ENCODE results near the gene ACY1. TPM values are rescaled to one million over a fixed set of nuclear protein-coding genes. Genes with fewer than 3 reads are reported as not detected.

ACY1 gene
- polyA plus RNA-seq, 1 donor, result 269 TPM

DNA sequence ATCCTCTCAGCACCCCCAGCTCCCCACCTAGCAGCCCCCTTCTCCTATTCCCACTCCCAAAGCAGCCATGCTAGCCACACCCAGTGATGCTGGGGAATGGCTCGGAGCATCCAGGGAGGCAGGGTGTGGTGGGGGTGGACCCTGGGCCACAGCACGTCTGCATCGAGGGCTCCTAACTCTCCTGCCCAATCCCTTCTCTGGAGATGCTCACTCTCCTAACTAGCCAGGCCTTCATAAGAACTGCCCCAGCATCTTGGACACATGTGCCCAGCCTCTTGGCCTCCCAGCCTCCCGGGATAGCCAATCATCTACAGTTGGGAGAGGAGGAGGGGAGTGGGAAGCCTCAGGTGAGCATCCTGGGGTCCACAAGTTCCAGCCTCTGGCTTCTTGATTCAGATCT, 18.8 kb upstream of the ACY1 start:
- no CpG with 5 or more reads among the region's 4 CpGs for WGBS (ENCODE audit: insufficient coverage, low lambda C conversion rate)
- Histone ChIP-seq H3K4me3 (ENCODE audit: low read length) (no peak overlapping the region), H3K9me3 (ENCODE audit: control insufficient read depth, low read depth, low read length) (no peaks in the 10 kb centered on the region), H3K27me3 (ENCODE audit: control insufficient read depth, insufficient read depth, low read length) (no peaks in the 10 kb centered on the region), H3K36me3 (ENCODE audit: control insufficient read depth, insufficient read depth, low read length) (peaks cover 4% of the 10 kb centered on the region), H3K27ac (ENCODE audit: low read length) (no peak overlapping the region), H3K4me1 (ENCODE audit: control insufficient read depth, insufficient read depth, low read length) (peaks cover 30% of the 10 kb centered on the region)
- DNase-seq, result no peak

DNA sequence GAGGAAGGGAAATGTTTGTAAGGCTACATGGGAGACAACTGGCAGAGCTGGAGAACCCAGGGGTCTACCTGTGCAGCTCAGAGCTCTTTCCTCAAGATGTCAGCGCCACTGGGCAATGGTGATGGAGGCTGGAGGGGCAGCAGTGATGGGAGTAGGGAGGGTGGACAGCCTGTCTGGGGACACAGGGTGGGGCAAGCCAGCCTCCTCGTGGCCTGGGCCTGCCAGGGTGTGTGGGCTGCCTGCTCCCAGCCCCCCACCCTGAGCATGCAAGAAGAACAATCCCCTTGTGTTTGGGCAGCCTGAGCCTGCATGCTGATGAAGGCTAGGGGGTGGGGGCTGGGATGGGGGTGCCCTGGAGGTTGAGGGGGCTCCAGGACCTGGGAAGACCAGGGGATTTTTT, 17.3 kb upstream of the ACY1 start:
- Histone ChIP-seq H3K4me3 (ENCODE audit: low read length) (no peak overlapping the region), H3K9me3 (ENCODE audit: control insufficient read depth, low read depth, low read length) (no peaks in the 10 kb centered on the region), H3K27ac (ENCODE audit: low read length) (no peak overlapping the region), H3K4me1 (ENCODE audit: control insufficient read depth, insufficient read depth, low read length) (peaks cover 27% of the 10 kb centered on the region), H3K36me3 (ENCODE audit: control insufficient read depth, insufficient read depth, low read length) (peaks cover under 1% of the 10 kb centered on the region), H3K27me3 (ENCODE audit: control insufficient read depth, insufficient read depth, low read length) (no peaks in the 10 kb centered on the region)
- DNase-seq, result no peak
- WGBS (ENCODE audit: insufficient coverage, low lambda C conversion rate), result no CpG with 5 or more reads among the region's 2 CpGs

DNA sequence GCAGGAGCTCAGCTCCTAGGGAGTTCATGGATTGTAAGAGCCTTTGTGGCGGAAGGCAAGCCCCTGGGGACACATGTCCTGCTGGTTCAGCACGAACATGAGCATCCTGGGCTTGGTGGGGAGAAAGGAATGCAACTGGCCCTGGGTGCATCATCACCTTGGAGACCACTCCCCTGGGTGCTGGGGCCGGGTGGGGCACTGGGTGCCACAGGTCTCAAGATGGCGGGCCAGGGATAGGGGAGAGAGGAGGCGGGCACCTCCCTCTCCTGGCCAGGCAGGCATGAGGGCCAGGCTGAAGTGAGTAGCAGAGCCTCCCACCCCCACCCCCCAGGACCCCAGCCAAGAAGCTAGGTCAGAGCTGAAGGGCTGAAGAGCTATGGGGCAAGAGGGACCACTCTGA, 16.8 kb upstream of the ACY1 start:
- no peak for DNase-seq
- Histone ChIP-seq H3K27ac (ENCODE audit: low read length) (peak overlapping the region; percentile 42), H3K9me3 (ENCODE audit: control insufficient read depth, low read depth, low read length) (no peaks in the 10 kb centered on the region), H3K4me3 (ENCODE audit: low read length) (peak overlapping the region; percentile 61), H3K27me3 (ENCODE audit: control insufficient read depth, insufficient read depth, low read length) (no peaks in the 10 kb centered on the region), H3K36me3 (ENCODE audit: control insufficient read depth, insufficient read depth, low read length) (peaks cover 3% of the 10 kb centered on the region), H3K4me1 (ENCODE audit: control insufficient read depth, insufficient read depth, low read length) (peaks cover 23% of the 10 kb centered on the region)
- WGBS (ENCODE audit: insufficient coverage, low lambda C conversion rate), result no CpG with 5 or more reads among the region's 5 CpGs

DNA sequence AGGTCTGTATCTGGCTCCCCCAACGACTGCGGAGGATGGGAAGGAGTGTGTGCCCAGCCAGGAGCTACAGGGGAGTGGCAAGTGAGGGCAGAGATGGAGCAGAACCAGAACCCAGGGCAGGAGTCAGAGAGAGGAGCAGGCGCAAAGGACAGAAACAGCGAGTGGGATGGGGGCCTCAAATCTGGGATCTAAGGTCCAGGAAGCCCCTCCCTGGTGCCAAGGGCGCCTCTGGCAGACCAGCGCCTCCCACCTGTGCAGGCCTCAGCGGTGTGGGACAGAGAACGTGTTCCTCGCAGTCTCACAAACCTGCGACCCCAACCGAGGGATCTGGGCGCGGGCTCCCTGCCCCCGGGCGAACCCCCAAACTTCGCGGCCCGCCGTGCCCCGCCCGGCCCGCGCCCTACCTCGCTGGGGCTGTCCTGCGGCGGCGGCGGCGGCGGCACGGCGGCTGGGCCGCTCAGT, 16.4 kb upstream of the ACY1 start:
- Histone ChIP-seq H3K27ac (ENCODE audit: low read length) (peak overlapping the region; percentile 42), H3K36me3 (ENCODE audit: control insufficient read depth, insufficient read depth, low read length) (peaks cover 3% of the 10 kb centered on the region), H3K4me3 (ENCODE audit: low read length) (peak overlapping the region; percentile 61), H3K9me3 (ENCODE audit: control insufficient read depth, low read depth, low read length) (no peaks in the 10 kb centered on the region), H3K4me1 (ENCODE audit: control insufficient read depth, insufficient read depth, low read length) (peaks cover 18% of the 10 kb centered on the region), H3K27me3 (ENCODE audit: control insufficient read depth, insufficient read depth, low read length) (no peaks in the 10 kb centered on the region)
- peak in 1 of 2 donors; percentile 23 for DNase-seq
- WGBS (ENCODE audit: insufficient coverage, low lambda C conversion rate), result no CpG with 5 or more reads among the region's 33 CpGs

DNA sequence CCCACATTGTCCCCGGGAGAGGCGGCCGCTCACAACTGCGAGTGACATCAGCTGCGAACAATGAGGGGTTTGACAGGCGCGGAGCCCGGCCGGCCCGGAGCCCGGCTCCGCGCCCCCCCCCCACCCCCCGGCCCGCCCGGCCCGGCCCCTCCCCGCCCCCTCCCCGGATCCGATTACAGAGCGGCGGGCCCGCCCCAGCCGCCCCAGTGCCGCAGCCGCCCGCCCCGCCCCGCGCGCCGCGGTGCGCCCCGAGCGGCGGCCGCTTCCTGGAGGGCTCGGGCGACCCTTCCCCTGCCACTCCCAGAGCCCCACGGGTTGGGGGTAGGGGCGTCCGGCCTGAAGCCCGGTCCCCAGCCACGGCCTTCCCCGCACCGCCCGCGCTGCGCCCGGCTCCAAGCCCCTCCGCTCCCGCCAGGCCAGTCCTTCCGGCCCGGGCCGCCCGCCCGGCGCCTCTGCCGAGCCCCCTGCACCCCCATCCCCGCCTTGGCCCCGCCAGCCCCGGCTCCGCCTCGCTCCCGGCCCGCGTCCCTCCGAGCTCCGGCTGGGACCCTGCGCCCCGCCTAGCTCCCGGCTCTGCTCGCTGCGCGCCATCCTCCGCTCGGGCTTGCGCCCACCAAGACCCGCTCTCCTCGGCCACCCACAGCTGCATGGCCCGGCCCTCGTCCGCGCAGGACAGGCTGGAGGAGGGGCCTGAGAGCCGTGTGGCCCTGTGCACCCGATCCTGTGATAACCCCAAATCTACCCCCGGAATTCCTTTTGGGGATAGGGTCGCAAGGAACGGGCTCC, 15.8 kb upstream of the ACY1 start, which contains the start of gene PCBP4:
PCBP4 (minus strand) TSS at position 71 of the 786 bp plus-strand sequence. CDS start 6,214 bp downstream, outside the sequence.
- no CpG with 5 or more reads among the region's 90 CpGs for WGBS (ENCODE audit: insufficient coverage, low lambda C conversion rate)
- H3K4me1 ChIP-seq (ENCODE audit: control insufficient read depth, insufficient read depth, low read length), result peaks cover 13% of the 10 kb centered on the region

DNA sequence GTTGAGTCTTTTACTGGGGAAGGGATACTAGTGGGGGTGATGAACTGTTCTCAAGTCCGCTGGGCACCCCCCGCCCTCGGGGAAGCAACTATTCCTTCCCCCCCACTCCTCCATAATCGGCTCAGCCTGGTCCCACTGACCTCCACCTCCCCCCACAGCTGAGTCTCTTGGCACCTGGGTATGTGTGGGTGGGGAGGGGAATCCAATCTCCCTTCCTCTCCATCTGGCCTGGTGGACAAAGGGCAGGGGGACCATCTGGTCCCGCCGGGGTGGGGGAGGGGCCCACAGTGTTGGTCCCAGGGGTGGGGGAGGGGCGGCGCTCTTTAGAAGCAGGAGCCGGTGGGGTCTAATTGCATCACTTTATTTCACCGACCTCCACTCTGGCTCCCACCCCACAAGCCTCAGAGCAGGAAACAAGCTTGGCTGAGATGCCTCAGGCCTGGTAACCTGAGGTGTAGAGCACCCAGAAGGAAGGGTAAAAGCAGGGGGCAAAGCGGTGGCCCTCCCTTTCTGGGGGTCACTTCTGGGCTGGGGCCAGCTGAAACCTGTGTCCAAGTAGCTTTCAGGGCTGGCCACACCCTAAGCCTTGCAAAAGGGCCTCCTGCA, 15.1 kb upstream of the ACY1 start:
- Histone ChIP-seq H3K27ac (ENCODE audit: low read length) (peak overlapping the region; percentile 77), H3K27me3 (ENCODE audit: control insufficient read depth, insufficient read depth, low read length) (no peaks in the 10 kb centered on the region), H3K4me1 (ENCODE audit: control insufficient read depth, insufficient read depth, low read length) (peaks cover 11% of the 10 kb centered on the region), H3K36me3 (ENCODE audit: control insufficient read depth, insufficient read depth, low read length) (peaks cover 3% of the 10 kb centered on the region), H3K9me3 (ENCODE audit: control insufficient read depth, low read depth, low read length) (no peaks in the 10 kb centered on the region), H3K4me3 (ENCODE audit: low read length) (peak overlapping the region; percentile 64)
- DNase-seq, result peak; percentile 24 to 52
- WGBS (ENCODE audit: insufficient coverage, low lambda C conversion rate), result no CpG with 5 or more reads among the region's 11 CpGs

More for the DNA sequence above, 15.8 kb upstream of the ACY1 start, which contains the start of gene PCBP4:
- Histone ChIP-seq H3K36me3 (ENCODE audit: control insufficient read depth, insufficient read depth, low read length) (peaks cover 3% of the 10 kb centered on the region), H3K4me3 (ENCODE audit: low read length) (peak within 1 kb of the TSS; percentile 64), H3K27me3 (ENCODE audit: control insufficient read depth, insufficient read depth, low read length) (no peaks in the 10 kb centered on the region), H3K9me3 (ENCODE audit: control insufficient read depth, low read depth, low read length) (no peaks in the 10 kb centered on the region), H3K27ac (ENCODE audit: low read length) (peak within 1 kb of the TSS; percentile 77)
- DNase-seq, result peak in 1 of 2 donors; percentile 65

DNA sequence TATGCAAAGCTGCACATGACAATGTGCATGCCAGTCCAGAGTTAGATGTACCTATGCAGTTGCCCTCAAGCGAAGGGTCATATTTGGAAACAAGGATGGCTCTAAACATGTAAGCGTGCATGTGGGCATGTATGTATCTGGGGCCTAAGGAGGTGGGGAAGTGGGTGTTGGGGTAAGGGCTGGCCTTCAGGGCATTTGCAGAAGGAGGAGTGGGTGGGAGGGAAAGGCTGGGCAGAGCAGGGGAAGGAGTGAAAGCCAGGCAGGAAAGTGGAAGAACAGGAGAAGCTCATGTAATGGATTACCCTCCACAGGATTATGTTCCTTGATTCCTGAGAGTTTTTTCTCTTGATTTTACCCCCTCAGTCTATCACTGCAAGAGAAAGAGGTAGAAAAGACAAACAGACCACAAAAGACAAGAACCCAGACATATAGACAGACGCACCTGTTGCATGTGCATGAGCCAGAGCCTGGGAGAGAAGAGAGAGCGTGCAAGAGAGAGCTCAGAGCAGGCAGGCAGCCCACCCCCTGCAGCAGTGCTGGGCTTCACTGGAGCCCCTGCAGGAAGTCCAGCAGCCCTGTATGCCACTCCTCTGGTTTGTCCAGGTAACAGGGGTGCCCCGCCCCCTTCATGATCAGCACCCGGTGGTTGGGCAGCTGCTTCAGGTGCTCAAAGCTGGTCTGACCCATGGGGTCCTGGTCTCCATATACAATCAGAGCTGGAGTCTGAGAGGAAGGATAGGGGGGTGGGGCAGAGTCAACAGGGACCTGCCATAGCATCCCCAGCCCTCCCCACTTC, 14.3 kb upstream of the ACY1 start:
- Histone ChIP-seq H3K27me3 (ENCODE audit: control insufficient read depth, insufficient read depth, low read length) (no peaks in the 10 kb centered on the region), H3K27ac (ENCODE audit: low read length) (no peak overlapping the region), H3K4me3 (ENCODE audit: low read length) (no peak overlapping the region), H3K36me3 (ENCODE audit: control insufficient read depth, insufficient read depth, low read length) (peaks cover 3% of the 10 kb centered on the region), H3K4me1 (ENCODE audit: control insufficient read depth, insufficient read depth, low read length) (peaks cover 12% of the 10 kb centered on the region), H3K9me3 (ENCODE audit: control insufficient read depth, low read depth, low read length) (no peaks in the 10 kb centered on the region)
- no peak for DNase-seq
- no CpG with 5 or more reads among the region's 6 CpGs for WGBS (ENCODE audit: insufficient coverage, low lambda C conversion rate)

DNA sequence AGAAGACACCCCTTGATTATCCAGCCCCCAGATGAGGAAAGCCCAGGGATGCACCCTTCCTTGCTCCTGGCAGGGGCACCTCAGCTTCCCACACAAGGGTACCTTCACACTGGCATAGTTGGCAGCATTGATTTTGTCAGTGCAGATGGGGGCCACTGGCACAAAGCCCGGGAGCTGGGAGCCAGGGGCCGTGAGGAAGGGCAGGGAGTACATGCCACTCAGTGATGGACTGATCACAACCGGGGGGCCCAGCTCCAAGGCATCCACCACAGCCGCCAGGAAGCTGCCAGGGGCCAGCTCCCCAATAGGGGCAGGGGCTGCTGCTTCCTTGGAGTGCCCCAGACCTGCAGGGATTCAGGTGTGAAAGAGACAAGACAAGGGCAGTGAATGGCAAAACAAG, 13.5 kb upstream of the ACY1 start:
- no peaks in the 10 kb centered on the region for H3K27me3 ChIP-seq (ENCODE audit: control insufficient read depth, insufficient read depth, low read length)
- DNase-seq, result no peak
- no CpG with 5 or more reads among the region's 4 CpGs for WGBS (ENCODE audit: insufficient coverage, low lambda C conversion rate)
- no peak overlapping the region for H3K4me3 ChIP-seq (ENCODE audit: low read length)
- H3K27ac ChIP-seq (ENCODE audit: low read length), result no peak overlapping the region
- peaks cover 19% of the 10 kb centered on the region for H3K4me1 ChIP-seq (ENCODE audit: control insufficient read depth, insufficient read depth, low read length)
- H3K9me3 ChIP-seq (ENCODE audit: control insufficient read depth, low read depth, low read length), result no peaks in the 10 kb centered on the region
- peaks cover 3% of the 10 kb centered on the region for H3K36me3 ChIP-seq (ENCODE audit: control insufficient read depth, insufficient read depth, low read length)

DNA sequence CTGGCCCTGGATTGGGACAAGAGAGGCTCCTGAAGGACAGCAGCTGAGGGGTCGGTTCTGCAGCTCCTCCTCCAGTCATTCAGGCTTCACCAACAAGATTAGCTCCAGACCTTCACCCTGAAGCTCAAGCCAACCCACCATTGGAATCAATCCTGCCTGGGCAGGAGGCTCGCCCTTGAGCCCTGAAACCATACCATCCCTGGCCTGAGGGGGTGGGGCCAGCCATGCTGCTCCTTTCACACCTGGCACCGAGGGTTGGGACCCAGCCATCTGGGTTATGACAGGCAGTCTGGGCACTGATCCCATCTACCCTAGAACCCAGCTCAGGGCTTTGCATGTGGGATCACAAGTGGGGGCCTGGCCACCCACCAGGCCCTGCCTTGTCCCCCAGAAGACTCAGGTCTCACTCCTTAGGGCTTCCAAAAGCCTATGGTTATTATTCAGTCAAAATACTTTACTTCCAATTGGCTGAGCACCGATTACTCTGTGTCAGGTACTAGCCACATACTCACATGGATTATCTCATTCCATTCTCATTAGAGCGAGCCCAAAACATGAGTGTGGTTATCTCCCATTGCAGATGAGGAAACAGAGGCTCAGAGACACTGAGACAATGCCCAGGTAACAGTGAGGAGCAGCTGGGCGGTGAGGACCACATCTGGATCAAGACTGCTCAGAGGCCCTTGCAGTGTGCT, 12.6 kb upstream of the ACY1 start:
- no peaks in the 10 kb centered on the region for H3K9me3 ChIP-seq (ENCODE audit: control insufficient read depth, low read depth, low read length)
- H3K4me1 ChIP-seq (ENCODE audit: control insufficient read depth, insufficient read depth, low read length), result peaks cover 23% of the 10 kb centered on the region
- no peak for DNase-seq
- H3K36me3 ChIP-seq (ENCODE audit: control insufficient read depth, insufficient read depth, low read length), result peaks cover 3% of the 10 kb centered on the region
- WGBS (ENCODE audit: insufficient coverage, low lambda C conversion rate), result no CpG with 5 or more reads among the region's 6 CpGs
- no peaks in the 10 kb centered on the region for H3K27me3 ChIP-seq (ENCODE audit: control insufficient read depth, insufficient read depth, low read length)
- H3K4me3 ChIP-seq (ENCODE audit: low read length), result no peak overlapping the region
- no peak overlapping the region for H3K27ac ChIP-seq (ENCODE audit: low read length)

DNA sequence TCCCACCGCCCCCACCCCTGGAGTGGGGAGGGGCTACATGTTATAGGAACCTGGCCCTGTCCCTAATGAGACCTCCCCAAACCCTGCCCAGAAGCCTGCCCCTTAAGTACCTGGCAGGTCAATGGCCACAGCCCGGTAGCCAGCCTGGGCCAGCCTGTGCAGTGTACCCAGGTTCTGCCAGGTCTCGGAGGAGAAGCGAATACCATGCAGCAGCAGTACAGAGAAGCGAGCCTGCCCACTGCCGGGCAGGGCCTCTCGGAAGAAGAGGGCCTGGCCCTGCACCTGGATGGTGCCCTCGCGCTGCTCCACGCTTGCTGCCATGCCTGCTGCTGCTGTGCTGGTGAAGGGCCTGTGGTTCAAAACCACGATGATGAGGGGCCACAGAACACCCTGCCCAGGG, 12.0 kb upstream of the ACY1 start:
- H3K4me1 ChIP-seq (ENCODE audit: control insufficient read depth, insufficient read depth, low read length), result peaks cover 24% of the 10 kb centered on the region

More for the DNA sequence above, 12.0 kb upstream of the ACY1 start:
- no peak overlapping the region for H3K4me3 ChIP-seq (ENCODE audit: low read length)
- no peak overlapping the region for H3K27ac ChIP-seq (ENCODE audit: low read length)
- WGBS (ENCODE audit: insufficient coverage, low lambda C conversion rate), result no CpG with 5 or more reads among the region's 11 CpGs
- H3K36me3 ChIP-seq (ENCODE audit: control insufficient read depth, insufficient read depth, low read length), result peaks cover 3% of the 10 kb centered on the region
- H3K9me3 ChIP-seq (ENCODE audit: control insufficient read depth, low read depth, low read length), result no peaks in the 10 kb centered on the region
- DNase-seq, result no peak
- H3K27me3 ChIP-seq (ENCODE audit: control insufficient read depth, insufficient read depth, low read length), result no peaks in the 10 kb centered on the region

All from large intestine (tissue), 3 donors.